Stimulated activated CD8-positive, alpha-beta memory T cell treated with anti-CD3 and anti-CD28 coated beads, Interleukin-7, amount 100 ng/mL, for 48 hours (primary cell): ENCODE results near the gene GJB3.
A peak's percentile ranks its signal among the peaks of the same experiment; 100 is the strongest.
"Not testable (repeated sequence)": the region's sequence is repeated elsewhere in the genome, so short reads cannot be mapped to it uniquely, and the experiment has no call there.

Source experiments
- DNase-seq, 2 donors: peaks; one replicate each; pipeline ENCODE4 v3.0.0-alpha.2; 2020; ENCODE audit warnings: low read depth in 1 of 2; ENCODE audit errors: extremely low read depth in 1 of 2

GJB3 gene

GRCh38 chr1:34781071-34781843, at the start of gene GJB3:
TSS of gene GJB3 (plus strand) at chr1:34781214. CDS start at chr1:34784763, 3,549 bp downstream.
- DNase-seq = no peak

- not testable (repeated sequence) for DNase-seq
These were observed 48.2 kb upstream of the GJB3 start for GRCh38 chr1:34732831-34733230.

GRCh38 chr1:34736692-34737091, 44.3 kb upstream of the GJB3 start:
- no peak for DNase-seq

- not testable (repeated sequence) for DNase-seq
These were observed 43.8 kb upstream of the GJB3 start for GRCh38 chr1:34737236-34737635.

- no peak for DNase-seq
These were observed 41.4 kb upstream of the GJB3 start for GRCh38 chr1:34739613-34740012.

- no peak for DNase-seq
These were observed 40.7 kb upstream of the GJB3 start for GRCh38 chr1:34740161-34740868.

GRCh38 chr1:34742667-34743270, 38.2 kb upstream of the GJB3 start:
- DNase-seq = peak; percentile 56 to 66

- no peak for DNase-seq
These were observed 37.2 kb upstream of the GJB3 start for GRCh38 chr1:34743775-34744174.

- no peak for DNase-seq
These were observed 36.2 kb upstream of the GJB3 start for GRCh38 chr1:34744851-34745250.

- no peak for DNase-seq
These were observed 35.3 kb upstream of the GJB3 start for GRCh38 chr1:34745666-34746065.

GRCh38 chr1:34746101-34746500, 34.9 kb upstream of the GJB3 start:
- no peak for DNase-seq

- DNase-seq = no peak
These were observed 34.0 kb upstream of the GJB3 start for GRCh38 chr1:34746785-34747637.

- no peak for DNase-seq
These were observed 33.4 kb upstream of the GJB3 start for GRCh38 chr1:34747638-34747941.

- DNase-seq = no peak
These were observed 31.0 kb upstream of the GJB3 start for GRCh38 chr1:34749992-34750391.

GRCh38 chr1:34750610-34751009, 30.4 kb upstream of the GJB3 start:
- no peak for DNase-seq

GRCh38 chr1:34753163-34753562, 27.9 kb upstream of the GJB3 start:
- no peak for DNase-seq

GRCh38 chr1:34754964-34755637, 25.9 kb upstream of the GJB3 start, which contains the start of gene GJB5:
TSS of gene GJB5 (plus strand) at chr1:34755047. CDS start at chr1:34757331, 2,284 bp downstream.
- no peak for DNase-seq

GRCh38 chr1:34755961-34756360, 25.1 kb upstream of the GJB3 start:
- DNase-seq = no peak

- no peak for DNase-seq
These were observed 23.6 kb upstream of the GJB3 start for GRCh38 chr1:34757386-34757785.

GRCh38 chr1:34758751-34759150, 22.3 kb upstream of the GJB3 start:
- DNase-seq = no peak
